RWPE1 (cell line): ENCODE data around the gene DACT3.
A peak's percentile ranks its signal among the peaks of the same experiment; 100 is the strongest.

Source experiments
- CTCF ChIA-PET: fragments of 350-600 bp; sonication (Branson Sonifier 250); formaldehyde crosslinking; extraction: SDS; loops from one replicate; lab custom pipeline; 2021; lab: Yijun Ruan, JAX
- POLR2A ChIA-PET: fragments of 400-600 bp; formaldehyde crosslinking; extraction: SDS; loops from one replicate; lab custom pipeline; 2020; ENCODE audit warnings: antibody characterized with exemption; ENCODE audit not compliant: low non-redundant PET; lab: Yijun Ruan, JAX
- DNase-seq: peaks from one replicate; pipeline ENCODE4 v3.0.0; 2012; ENCODE audit warnings: low spot score
- H3K27ac ChIP-seq: fragments of 450-650 bp; 2 replicates; pipeline ENCODE4 v1.5.1; 2017
- CTCF ChIP-seq: fragments of 450-650 bp; conservative IDR thresholded peaks from 2 replicates; pipeline ENCODE4 v1.5.1; 2017; ENCODE audit warnings: low read depth, mild to moderate bottlenecking

Gene DACT3

GRCh38 chr19:46691104-46691503 is 30.1 kb upstream of the DACT3 start:
- POLR2A ChIA-PET: no interaction called here
- no peak for DNase-seq
- H3K27ac ChIP-seq: no peak overlapping the region
- no peak for TF ChIP-seq CTCF
- CTCF ChIA-PET: interaction anchor here (0.6 to 1.4 kb wide), 3 partner anchors 11 to 498 kb away, joined by 3 read pairs; no protein-coding TSS in a partner anchor

GRCh38 chr19:46689358-46689757 is 28.4 kb upstream of the DACT3 start:
- POLR2A ChIA-PET: interaction anchor here (0.6 kb wide), 1 partner anchor 869 kb away, joined by 3 read pairs; no protein-coding TSS in a partner anchor
- CTCF ChIA-PET: no interaction called here
- H3K27ac ChIP-seq: no peak overlapping the region
- no peak for TF ChIP-seq CTCF
- DNase-seq: no peak

GRCh38 chr19:46687438-46688145 is 26.6 kb upstream of the DACT3 start:
- ChIA-PET CTCF (interaction anchor here (0.6 kb wide), 1 partner anchor 405 kb away, joined by 3 read pairs; no protein-coding TSS in a partner anchor), POLR2A (interaction anchor here (0.6 kb wide), 1 partner anchor 1159 kb away, joined by 6 read pairs; no protein-coding TSS in a partner anchor)
- TF ChIP-seq CTCF: no peak
- no peak for DNase-seq
- no peak overlapping the region for H3K27ac ChIP-seq

- DNase-seq: no peak
- ChIA-PET POLR2A (no interaction called here), CTCF (no interaction called here)
- H3K27ac ChIP-seq: no peak overlapping the region
- TF ChIP-seq CTCF: no peak
Observed at GRCh38 chr19:46685189-46685588, 24.2 kb upstream of the DACT3 start.

GRCh38 chr19:46678110-46678732 is 17.2 kb upstream of the DACT3 start:
- TF ChIP-seq CTCF: no peak
- CTCF ChIA-PET: interaction anchor here (1.2 kb wide), 1 partner anchor 24 kb away, joined by 3 read pairs; no protein-coding TSS in a partner anchor
- POLR2A ChIA-PET: no interaction called here
- peak overlapping the region; percentile 16; the same call in 1 of the 2 replicates for H3K27ac ChIP-seq
- DNase-seq: peak; percentile 72

- peak; percentile 65 for DNase-seq
- no peak overlapping the region for H3K27ac ChIP-seq
- ChIA-PET CTCF (interaction anchor here (0.6 to 1.2 kb wide), 2 partner anchors 8 to 30 kb away, joined by 3 to 10 read pairs; no protein-coding TSS in a partner anchor), POLR2A (no interaction called here)
- no peak for TF ChIP-seq CTCF
Observed at GRCh38 chr19:46674416-46675178, 13.6 kb upstream of the DACT3 start.
